Measurements from ENCODE around the gene MLXIPL. TPM values are rescaled to one million over a fixed set of nuclear protein-coding genes. Genes with fewer than 3 reads are reported as not detected.

The MLXIPL gene
- total RNA-seq, 1 experiment from 2014 or later = not detected

- Histone ChIP-seq H3K9me3 (replicated peaks) (no peaks in the 10 kb centered on the region), H3K27ac (no peak overlapping the region), H3K27me3 (replicated peaks) (peaks cover 23% of the 10 kb centered on the region), H3K36me3 (no peaks in the 10 kb centered on the region), H3K4me3 (no peak overlapping the region), H3K4me1 (replicated peaks) (peaks cover 6% of the 10 kb centered on the region)
- no peak for DNase-seq (ENCODE audit: low read depth in 1 of 2, low spot score in 2 of 2)
Observed at GRCh38 chr7:73652541-73652949, 28.2 kb upstream of the MLXIPL start.

DNA sequence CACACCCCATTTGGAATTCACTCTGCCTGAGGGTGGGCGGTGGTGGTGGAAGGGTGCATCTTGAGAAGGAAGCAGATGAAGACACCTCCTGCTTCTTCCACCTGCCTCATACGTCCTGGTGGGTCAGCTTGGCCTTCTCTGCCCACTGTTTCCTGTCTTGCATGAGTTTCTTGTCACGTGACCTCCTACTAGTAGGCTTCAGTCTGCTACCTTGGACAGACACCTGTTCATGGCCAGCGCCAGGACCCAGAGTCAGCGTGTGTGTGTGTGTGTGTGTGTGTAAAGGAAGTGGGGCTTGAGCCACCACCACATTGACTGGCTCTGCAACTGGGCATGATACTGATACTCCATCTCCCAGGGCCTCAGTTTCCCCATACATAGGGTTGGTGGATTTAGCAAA lies 26.2 kb upstream of the MLXIPL start:
- no peak overlapping the region for H3K27ac ChIP-seq
- H3K27me3 ChIP-seq (replicated peaks) = peaks cover 42% of the 10 kb centered on the region
- no peak for DNase-seq (ENCODE audit: low read depth in 1 of 2, low spot score in 2 of 2)
- H3K9me3 ChIP-seq (replicated peaks) = no peaks in the 10 kb centered on the region
- peaks cover 8% of the 10 kb centered on the region for H3K4me1 ChIP-seq (replicated peaks)
- no peak overlapping the region for H3K4me3 ChIP-seq
- no peaks in the 10 kb centered on the region for H3K36me3 ChIP-seq

DNA sequence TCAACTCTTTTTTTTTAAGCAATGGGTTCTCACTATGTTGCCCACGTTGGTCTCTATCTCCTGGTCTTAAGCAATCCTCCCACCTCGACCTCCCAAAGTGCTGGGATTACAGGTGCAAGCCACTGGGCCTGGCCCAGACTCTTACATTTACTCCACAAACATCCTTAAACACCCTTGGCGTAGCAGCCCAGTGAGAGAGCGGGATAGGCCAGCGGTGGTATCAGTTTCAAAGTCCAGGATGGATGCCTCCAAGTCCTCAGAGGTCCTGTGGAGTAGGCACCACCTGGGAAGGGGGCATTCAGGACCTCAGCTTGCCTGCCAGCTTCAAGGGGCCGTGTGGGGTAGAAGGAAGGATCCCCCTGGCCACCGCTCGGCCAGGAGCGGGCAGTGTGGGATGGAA lies 25.3 kb upstream of the MLXIPL start:
- no peaks in the 10 kb centered on the region for H3K36me3 ChIP-seq
- H3K4me1 ChIP-seq (replicated peaks) = peaks cover 8% of the 10 kb centered on the region
- no peak overlapping the region for H3K27ac ChIP-seq
- H3K27me3 ChIP-seq (replicated peaks) = peaks cover 41% of the 10 kb centered on the region
- DNase-seq (ENCODE audit: low read depth in 1 of 2, low spot score in 2 of 2) = no peak
- H3K9me3 ChIP-seq (replicated peaks) = no peaks in the 10 kb centered on the region
- no peak overlapping the region for H3K4me3 ChIP-seq

GRCh38 chr7:73648593-73649332 lies 24.4 kb upstream of the MLXIPL start:
- Histone ChIP-seq H3K9me3 (replicated peaks) (no peaks in the 10 kb centered on the region), H3K4me1 (replicated peaks) (peaks cover 8% of the 10 kb centered on the region), H3K4me3 (no peak overlapping the region), H3K36me3 (no peaks in the 10 kb centered on the region), H3K27ac (no peak overlapping the region), H3K27me3 (replicated peaks) (peaks cover 40% of the 10 kb centered on the region)
- DNase-seq (ENCODE audit: low read depth in 1 of 2, low spot score in 2 of 2) = no peak

- H3K27ac ChIP-seq = no peak overlapping the region
- no peaks in the 10 kb centered on the region for H3K36me3 ChIP-seq
- H3K4me3 ChIP-seq = peak overlapping the region; percentile 12; the same call in 1 of the 2 replicates
- peaks cover 40% of the 10 kb centered on the region for H3K27me3 ChIP-seq (replicated peaks)
- DNase-seq (ENCODE audit: low read depth in 1 of 2, low spot score in 2 of 2) = no peak
- H3K4me1 ChIP-seq (replicated peaks) = peaks cover 8% of the 10 kb centered on the region
- no peaks in the 10 kb centered on the region for H3K9me3 ChIP-seq (replicated peaks)
Observed at GRCh38 chr7:73647725-73648592, 23.6 kb upstream of the MLXIPL start.

GRCh38 chr7:73646785-73647724 lies 22.7 kb upstream of the MLXIPL start:
- Histone ChIP-seq H3K4me1 (replicated peaks) (peaks cover 8% of the 10 kb centered on the region), H3K27me3 (replicated peaks) (peaks cover 40% of the 10 kb centered on the region), H3K9me3 (replicated peaks) (no peaks in the 10 kb centered on the region; the same call in 1 of the 2 replicates), H3K4me3 (no peak overlapping the region), H3K36me3 (no peaks in the 10 kb centered on the region), H3K27ac (no peak overlapping the region)
- no peak for DNase-seq (ENCODE audit: low read depth in 1 of 2, low spot score in 2 of 2)

- Histone ChIP-seq H3K9me3 (replicated peaks) (peaks cover 8% of the 10 kb centered on the region), H3K4me1 (replicated peaks) (peaks cover 8% of the 10 kb centered on the region), H3K36me3 (no peaks in the 10 kb centered on the region), H3K27ac (no peak overlapping the region), H3K4me3 (no peak overlapping the region), H3K27me3 (replicated peaks) (peaks cover 40% of the 10 kb centered on the region)
- no peak for DNase-seq (ENCODE audit: low read depth in 1 of 2, low spot score in 2 of 2)
Observed at GRCh38 chr7:73645643-73646174, 21.4 kb upstream of the MLXIPL start.

DNA sequence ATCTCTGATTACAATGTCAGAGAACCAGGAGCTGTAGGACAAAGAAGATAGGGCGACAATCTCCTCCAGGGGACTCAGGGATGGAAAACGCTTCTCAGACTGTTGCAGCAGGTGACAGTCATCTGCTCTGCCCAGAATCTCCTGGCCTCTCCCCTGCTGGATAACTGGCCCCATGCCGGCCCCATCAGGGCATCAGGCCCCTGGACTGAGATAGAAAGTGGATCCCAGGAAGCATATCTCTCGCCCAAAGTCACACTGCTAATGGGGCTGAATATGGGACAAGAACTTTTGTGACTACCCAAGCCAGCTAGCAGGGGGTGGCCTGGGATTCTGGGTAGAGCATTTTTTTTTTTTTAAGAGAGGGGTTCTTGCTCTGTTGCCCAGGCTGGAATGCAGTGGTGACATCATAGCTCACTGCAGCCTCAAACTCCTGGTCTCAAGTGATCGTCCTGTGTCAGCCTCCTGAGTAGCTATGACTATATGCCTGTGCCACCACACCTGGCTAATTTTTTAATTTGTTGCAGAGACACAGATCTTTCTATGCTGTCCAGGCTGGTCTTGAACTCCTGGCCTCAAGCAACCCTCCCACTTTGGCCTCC lies 20.5 kb upstream of the MLXIPL start:
- Histone ChIP-seq H3K27ac (no peak overlapping the region), H3K27me3 (replicated peaks) (peaks cover 31% of the 10 kb centered on the region), H3K36me3 (no peaks in the 10 kb centered on the region), H3K4me1 (replicated peaks) (peaks cover 8% of the 10 kb centered on the region), H3K9me3 (replicated peaks) (peaks cover 8% of the 10 kb centered on the region), H3K4me3 (no peak overlapping the region)
- DNase-seq (ENCODE audit: low read depth in 1 of 2, low spot score in 2 of 2) = no peak

GRCh38 chr7:73642834-73643233 lies 18.5 kb upstream of the MLXIPL start:
- H3K4me1 ChIP-seq (replicated peaks) = peaks cover 4% of the 10 kb centered on the region
- H3K36me3 ChIP-seq = no peaks in the 10 kb centered on the region
- peaks cover 22% of the 10 kb centered on the region for H3K27me3 ChIP-seq (replicated peaks)
- H3K4me3 ChIP-seq = no peak overlapping the region
- no peak for DNase-seq (ENCODE audit: low read depth in 1 of 2, low spot score in 2 of 2)
- H3K9me3 ChIP-seq (replicated peaks) = peaks cover 8% of the 10 kb centered on the region
- H3K27ac ChIP-seq = no peak overlapping the region

DNA sequence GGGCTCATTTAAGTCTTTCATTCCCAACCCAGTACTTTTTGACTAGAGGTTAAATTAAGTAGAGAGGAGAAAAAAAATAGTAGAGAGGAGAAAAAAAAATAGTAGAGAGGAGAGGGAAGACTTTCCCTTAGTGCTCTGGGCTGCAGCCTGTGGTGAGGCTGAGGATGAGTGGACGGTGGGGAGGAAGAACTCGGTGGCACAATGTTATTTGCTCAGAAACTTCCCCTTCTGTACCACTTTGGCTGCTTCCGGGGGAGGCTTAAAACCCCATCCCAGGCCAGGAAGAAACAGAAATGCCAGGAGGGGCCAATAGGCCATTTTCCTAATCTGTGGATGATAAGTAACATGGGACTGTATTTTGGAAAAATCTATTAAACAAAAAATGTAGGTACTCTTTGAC lies 14.6 kb upstream of the MLXIPL start:
- H3K36me3 ChIP-seq = no peaks in the 10 kb centered on the region
- no peak overlapping the region for H3K27ac ChIP-seq
- H3K4me3 ChIP-seq = no peak overlapping the region
- H3K4me1 ChIP-seq (replicated peaks) = peaks cover 13% of the 10 kb centered on the region
- DNase-seq (ENCODE audit: low read depth in 1 of 2, low spot score in 2 of 2) = no peak
- peaks cover 8% of the 10 kb centered on the region for H3K9me3 ChIP-seq (replicated peaks)
- H3K27me3 ChIP-seq (replicated peaks) = no peaks in the 10 kb centered on the region

- Histone ChIP-seq H3K36me3 (no peaks in the 10 kb centered on the region), H3K27me3 (replicated peaks) (no peaks in the 10 kb centered on the region), H3K4me1 (replicated peaks) (peaks cover 13% of the 10 kb centered on the region), H3K4me3 (no peak overlapping the region), H3K27ac (no peak overlapping the region), H3K9me3 (replicated peaks) (no peaks in the 10 kb centered on the region)
- DNase-seq (ENCODE audit: low read depth in 1 of 2, low spot score in 2 of 2) = no peak
Observed at GRCh38 chr7:73635428-73636200, 11.3 kb upstream of the MLXIPL start.

DNA sequence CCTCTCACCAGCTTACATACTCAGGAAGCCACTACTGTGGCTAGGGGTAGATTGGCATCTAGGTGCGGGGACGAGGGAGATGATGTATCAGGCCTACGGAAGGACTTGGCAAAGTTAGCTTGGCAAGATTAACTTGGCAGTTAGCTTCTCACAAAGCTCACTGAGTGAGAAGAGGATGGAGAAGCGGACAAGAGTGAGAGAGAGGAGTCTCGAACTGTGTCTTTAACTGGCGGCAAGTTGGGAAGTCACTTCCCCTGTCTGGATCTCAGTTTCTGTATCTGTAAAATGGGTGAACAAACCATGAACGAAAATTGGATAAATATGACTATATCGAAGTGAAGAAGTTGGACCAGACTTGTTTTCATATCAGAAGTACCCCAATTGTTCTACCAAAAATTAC lies 9.5 kb upstream of the MLXIPL start:
- H3K4me1 ChIP-seq (replicated peaks) = peaks cover 13% of the 10 kb centered on the region
- H3K27ac ChIP-seq = no peak overlapping the region
- DNase-seq (ENCODE audit: low read depth in 1 of 2, low spot score in 2 of 2) = no peak
- H3K4me3 ChIP-seq = no peak overlapping the region
- H3K27me3 ChIP-seq (replicated peaks) = 0 out of 2 replicates have a peak, but pooled peaks cover under 1% of the 10 kb centered on the region
- no peaks in the 10 kb centered on the region for H3K36me3 ChIP-seq
- H3K9me3 ChIP-seq (replicated peaks) = no peaks in the 10 kb centered on the region

Measured in SJSA1 (cell line).